K562 (cell line): ENCODE results near the gene TSPAN11.

Experiments used
- CSDE1 ChIP-seq, 2 experiments: fragments of 450-650 bp; IDR thresholded peaks; 2 replicates each; pipeline ENCODE4 v1.6.1; 2016; ENCODE audit warnings: mild to moderate bottlenecking in 1 of 2
- EP300 ChIP-seq: IDR thresholded peaks from 2 replicates; pipeline ENCODE4 v1.6.1; 2012; ENCODE audit warnings: low read length, improper control_type of control experiment
- GABPA ChIP-seq: fragments of 200-800 bp; sonication (Bioruptor generic); conservative IDR thresholded peaks from 2 replicates; pipeline ENCODE4 v1.6.1; 2016; ENCODE audit warnings: low read depth, missing genetic modification characterization, missing compliant biosample characterization
- JUND ChIP-seq, 2 experiments: IDR thresholded peaks; 2 replicates in 1 of 2; 3 replicates in 1 of 2; pipeline ENCODE4 v1.6.1; 2011; ENCODE audit warnings: borderline replicate concordance in 2 of 2, low read depth in 2 of 2, low read length in 2 of 2, improper control_type of control experiment in 1 of 2, missing biosample characterization in 1 of 2, missing genetic modification characterization in 1 of 2, missing genetic modification reagents in 1 of 2
- KLF13 ChIP-seq: fragments of 450-650 bp; IDR thresholded peaks from 2 replicates; pipeline ENCODE4 v1.6.1; 2016; ENCODE audit warnings: missing genetic modification characterization, low read depth, mild to moderate bottlenecking, missing compliant biosample characterization, moderate library complexity, borderline replicate concordance
- NCOA1 ChIP-seq: fragments of 450-650 bp; IDR thresholded peaks from 2 replicates; pipeline ENCODE4 v1.6.1; 2016; ENCODE audit warnings: low read depth
- PHF8 ChIP-seq: fragments of 200-600 bp; sonication (generic); IDR thresholded peaks from 2 replicates; pipeline ENCODE4 v1.6.1; 2012; ENCODE audit warnings: mixed run types, mild to moderate bottlenecking, inconsistent platforms, low read length, moderate library complexity, borderline replicate concordance
- POLR2A ChIP-seq: fragments of 450-650 bp; conservative IDR thresholded peaks from 2 replicates; pipeline ENCODE4 v1.6.1; 2016
- RFX5 ChIP-seq: IDR thresholded peaks from 2 replicates; pipeline ENCODE4 v1.6.1; 2011; ENCODE audit warnings: low read depth, mild to moderate bottlenecking, improper control_type of control experiment, low read length
- TAF1 ChIP-seq: IDR thresholded peaks from 2 replicates; pipeline ENCODE4 v1.6.1; 2011; ENCODE audit warnings: mild to moderate bottlenecking, low read length, moderate library complexity; ENCODE audit not compliant: insufficient read depth, control insufficient read depth, severe bottlenecking; ENCODE audit errors: extremely low read depth
- ZNF140 ChIP-seq: fragments of 250-450 bp; sonication (Bioruptor Pico); IDR thresholded peaks from 2 replicates; pipeline ENCODE4 v1.8.0; 2021; ENCODE audit warnings: moderate library complexity, mild to moderate bottlenecking, inconsistent platforms
- TF ChIP-seq, protein P1 (sequence below), 3 experiments: IDR thresholded peaks in 2 of 3; conservative IDR thresholded peaks in 1 of 3; 2 replicates each; pipeline ENCODE4 v1.5.1; 2011 to 2012; ENCODE audit warnings: low read length in 3 of 3, mild to moderate bottlenecking in 3 of 3, control low read depth in 2 of 3, improper control_type of control experiment in 1 of 3, inconsistent platforms in 1 of 3, low read depth in 1 of 3, mixed read lengths in 1 of 3, moderate library complexity in 1 of 3; ENCODE audit not compliant: insufficient read depth in 2 of 3

GRCh38 chr12:30975581-30975980 is 49.0 kb downstream of the TSPAN11 start:
- TF ChIP-seq, protein P1, sequence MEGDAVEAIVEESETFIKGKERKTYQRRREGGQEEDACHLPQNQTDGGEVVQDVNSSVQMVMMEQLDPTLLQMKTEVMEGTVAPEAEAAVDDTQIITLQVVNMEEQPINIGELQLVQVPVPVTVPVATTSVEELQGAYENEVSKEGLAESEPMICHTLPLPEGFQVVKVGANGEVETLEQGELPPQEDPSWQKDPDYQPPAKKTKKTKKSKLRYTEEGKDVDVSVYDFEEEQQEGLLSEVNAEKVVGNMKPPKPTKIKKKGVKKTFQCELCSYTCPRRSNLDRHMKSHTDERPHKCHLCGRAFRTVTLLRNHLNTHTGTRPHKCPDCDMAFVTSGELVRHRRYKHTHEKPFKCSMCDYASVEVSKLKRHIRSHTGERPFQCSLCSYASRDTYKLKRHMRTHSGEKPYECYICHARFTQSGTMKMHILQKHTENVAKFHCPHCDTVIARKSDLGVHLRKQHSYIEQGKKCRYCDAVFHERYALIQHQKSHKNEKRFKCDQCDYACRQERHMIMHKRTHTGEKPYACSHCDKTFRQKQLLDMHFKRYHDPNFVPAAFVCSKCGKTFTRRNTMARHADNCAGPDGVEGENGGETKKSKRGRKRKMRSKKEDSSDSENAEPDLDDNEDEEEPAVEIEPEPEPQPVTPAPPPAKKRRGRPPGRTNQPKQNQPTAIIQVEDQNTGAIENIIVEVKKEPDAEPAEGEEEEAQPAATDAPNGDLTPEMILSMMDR (IDR thresholded peaks at IDR 0.05 in 2 of 3, conservative IDR thresholded peaks at IDR 0.05 in 1 of 3; ENCODE audit: insufficient read depth in 2 of 3, low read depth in 1 of 3, low read length in 3 of 3) = no peak
- TF ChIP-seq KLF13 (tag) (no peak), GABPA (no peak), EP300 (no peak), TAF1 (no peak), PHF8 (no peak), POLR2A (no peak), CSDE1 (IDR thresholded peaks at IDR 0.05) (no peak), JUND (IDR thresholded peaks at IDR 0.05; ENCODE audit: borderline replicate concordance, low read depth, low read length) (no peak), JUND (tag; IDR thresholded peaks at IDR 0.05; ENCODE audit: borderline replicate concordance, low read depth, low read length) (no peak), RFX5 (no peak), NCOA1 (no peak), ZNF140 (CRISPR knock-in tag) (no peak)
